GM12864 (cell line): ENCODE measurements around the gene OPHN1.

Experiments used
- DNase-seq: peaks from one replicate; pipeline ENCODE4 v3.0.0-alpha.2; 2011; ENCODE audit warnings: low read depth
- H3K4me3 ChIP-seq: 2 replicates; pipeline ENCODE4 v1.5.1; 2011; ENCODE audit warnings: mild to moderate bottlenecking, low read depth, low read length, control low read depth
- TF ChIP-seq, protein P1 (sequence below): IDR thresholded peaks from 2 replicates; pipeline ENCODE4 v1.5.1; 2011; ENCODE audit warnings: low read depth, mild to moderate bottlenecking, moderate library complexity, low read length, control low read depth, inconsistent platforms; ENCODE audit errors: missing control alignments

OPHN1 gene

DNA sequence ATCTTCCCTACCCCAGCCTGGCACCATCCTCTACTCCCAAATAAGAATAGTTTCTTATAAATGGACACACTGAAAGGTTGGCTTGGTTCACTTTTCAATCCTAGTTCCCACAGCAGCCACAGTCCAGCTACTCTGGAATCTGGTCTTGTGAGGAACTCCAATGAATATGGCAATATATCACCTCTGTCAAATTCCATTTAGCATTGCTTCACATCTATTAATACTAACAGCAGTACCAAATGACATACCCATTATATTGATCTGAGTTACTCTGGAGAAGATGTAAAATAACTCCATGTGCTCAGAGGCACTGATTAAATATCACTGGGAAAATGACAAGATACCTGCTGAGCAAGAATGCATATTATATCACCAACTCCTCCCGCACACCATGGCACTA is 8.6 kb downstream of the OPHN1 start:
- no peak overlapping the region for H3K4me3 ChIP-seq
- TF ChIP-seq, protein P1, sequence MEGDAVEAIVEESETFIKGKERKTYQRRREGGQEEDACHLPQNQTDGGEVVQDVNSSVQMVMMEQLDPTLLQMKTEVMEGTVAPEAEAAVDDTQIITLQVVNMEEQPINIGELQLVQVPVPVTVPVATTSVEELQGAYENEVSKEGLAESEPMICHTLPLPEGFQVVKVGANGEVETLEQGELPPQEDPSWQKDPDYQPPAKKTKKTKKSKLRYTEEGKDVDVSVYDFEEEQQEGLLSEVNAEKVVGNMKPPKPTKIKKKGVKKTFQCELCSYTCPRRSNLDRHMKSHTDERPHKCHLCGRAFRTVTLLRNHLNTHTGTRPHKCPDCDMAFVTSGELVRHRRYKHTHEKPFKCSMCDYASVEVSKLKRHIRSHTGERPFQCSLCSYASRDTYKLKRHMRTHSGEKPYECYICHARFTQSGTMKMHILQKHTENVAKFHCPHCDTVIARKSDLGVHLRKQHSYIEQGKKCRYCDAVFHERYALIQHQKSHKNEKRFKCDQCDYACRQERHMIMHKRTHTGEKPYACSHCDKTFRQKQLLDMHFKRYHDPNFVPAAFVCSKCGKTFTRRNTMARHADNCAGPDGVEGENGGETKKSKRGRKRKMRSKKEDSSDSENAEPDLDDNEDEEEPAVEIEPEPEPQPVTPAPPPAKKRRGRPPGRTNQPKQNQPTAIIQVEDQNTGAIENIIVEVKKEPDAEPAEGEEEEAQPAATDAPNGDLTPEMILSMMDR = no peak
- no peak for DNase-seq

DNA sequence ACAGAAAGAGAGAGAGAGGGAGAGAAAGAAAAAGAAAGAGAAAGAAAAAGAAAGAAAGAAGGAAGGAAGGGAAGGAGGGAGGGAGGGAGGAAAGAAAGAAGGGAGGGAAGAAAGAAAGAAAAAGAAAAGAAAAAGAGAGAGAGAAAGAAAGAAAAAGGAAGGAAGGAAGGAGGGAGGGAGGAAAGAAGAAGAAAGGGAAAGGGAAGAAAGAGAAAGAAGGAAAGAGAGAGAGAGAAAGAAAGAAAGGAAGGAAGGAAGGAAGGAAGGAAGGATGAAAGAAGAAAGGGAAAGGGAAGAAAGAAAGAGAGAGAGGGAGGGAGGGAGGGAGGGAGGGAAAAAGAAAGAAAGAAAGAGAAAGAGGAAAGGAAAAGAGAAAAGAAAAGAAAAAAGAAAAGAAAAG is 10.8 kb downstream of the OPHN1 start:
- no peak overlapping the region for H3K4me3 ChIP-seq
- DNase-seq = no peak
- TF ChIP-seq, protein P1 = no peak

DNA sequence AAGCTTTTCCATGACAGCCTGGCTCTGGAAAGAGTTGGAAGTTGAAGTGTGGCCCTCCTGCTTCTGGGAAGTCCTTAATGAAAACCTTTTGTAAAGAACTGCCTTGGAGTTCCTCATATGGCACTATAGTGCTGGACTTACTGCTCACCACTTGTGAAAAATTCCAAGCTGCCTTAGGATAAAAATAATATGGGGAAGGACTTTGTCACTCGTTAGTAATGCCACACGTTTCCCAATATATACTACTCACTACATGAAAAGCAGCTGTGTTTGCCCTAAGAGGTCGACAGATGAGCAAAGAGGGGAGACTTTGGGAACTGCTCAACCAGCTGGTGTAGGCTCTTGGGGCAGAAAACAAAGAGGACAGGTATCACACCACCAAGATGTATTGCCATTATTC is 11.7 kb downstream of the OPHN1 start:
- TF ChIP-seq, protein P1 = no peak
- DNase-seq = no peak
- no peak overlapping the region for H3K4me3 ChIP-seq

DNA sequence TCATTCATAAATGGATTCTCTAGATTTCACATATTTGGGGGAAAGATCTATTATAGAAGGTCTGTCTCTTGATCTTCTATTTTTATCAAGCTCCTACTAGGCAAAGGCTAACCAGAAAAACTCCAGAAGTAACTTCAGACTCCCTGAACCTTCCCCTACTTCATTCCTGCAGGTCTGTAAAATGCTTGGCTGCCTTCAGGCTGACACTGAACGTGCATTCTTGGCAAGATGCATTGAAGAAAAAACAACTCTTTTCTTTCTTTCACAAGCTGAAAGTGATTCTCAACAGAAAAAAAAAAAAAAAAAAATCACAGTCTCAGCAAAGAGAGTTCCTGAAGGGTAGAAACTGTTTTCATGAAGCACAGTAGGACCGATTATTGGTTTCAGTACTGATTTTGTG is 12.7 kb downstream of the OPHN1 start:
- TF ChIP-seq, protein P1 = no peak
- DNase-seq = no peak
- no peak overlapping the region for H3K4me3 ChIP-seq

DNA sequence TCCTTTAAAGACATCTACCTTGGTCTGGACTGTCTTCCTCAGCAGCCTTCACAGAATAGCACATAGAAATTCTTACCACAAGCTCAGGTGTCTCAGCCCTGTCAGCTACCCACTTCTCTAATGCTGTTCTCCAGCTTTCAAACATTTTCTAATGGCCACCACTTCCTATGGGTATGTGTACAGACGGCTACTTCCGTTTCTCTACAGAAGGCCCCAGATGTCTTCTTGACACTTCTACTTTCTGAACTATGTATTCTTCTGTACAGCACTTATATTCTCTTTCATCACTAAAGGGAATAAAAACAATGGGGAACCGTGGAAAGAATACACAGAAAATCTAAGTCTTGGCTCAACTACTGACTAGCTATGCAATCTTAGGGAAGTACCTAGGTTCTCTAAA is 13.3 kb downstream of the OPHN1 start:
- H3K4me3 ChIP-seq = no peak overlapping the region
- no peak for DNase-seq
- TF ChIP-seq, protein P1 = no peak

DNA sequence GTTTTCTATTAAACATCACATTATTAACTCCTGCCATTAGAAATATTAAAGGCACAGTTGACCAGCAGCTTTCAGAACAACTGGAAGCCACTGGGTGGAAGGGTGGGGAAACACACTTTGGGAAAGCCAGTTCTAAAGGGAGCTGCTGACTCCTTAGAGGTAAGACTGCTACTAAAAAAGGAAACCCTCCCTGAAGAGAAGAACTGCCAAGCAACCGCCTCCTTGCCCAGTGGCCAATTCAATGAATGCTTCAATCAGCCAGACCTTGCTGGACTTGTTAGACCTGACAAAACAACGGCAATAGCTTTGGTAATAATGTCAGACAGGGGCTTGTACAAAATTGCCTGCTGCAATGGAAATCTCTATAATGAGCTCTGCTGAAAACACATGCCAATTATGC is 15.6 kb downstream of the OPHN1 start:
- TF ChIP-seq, protein P1 = no peak
- H3K4me3 ChIP-seq = no peak overlapping the region
- no peak for DNase-seq

DNA sequence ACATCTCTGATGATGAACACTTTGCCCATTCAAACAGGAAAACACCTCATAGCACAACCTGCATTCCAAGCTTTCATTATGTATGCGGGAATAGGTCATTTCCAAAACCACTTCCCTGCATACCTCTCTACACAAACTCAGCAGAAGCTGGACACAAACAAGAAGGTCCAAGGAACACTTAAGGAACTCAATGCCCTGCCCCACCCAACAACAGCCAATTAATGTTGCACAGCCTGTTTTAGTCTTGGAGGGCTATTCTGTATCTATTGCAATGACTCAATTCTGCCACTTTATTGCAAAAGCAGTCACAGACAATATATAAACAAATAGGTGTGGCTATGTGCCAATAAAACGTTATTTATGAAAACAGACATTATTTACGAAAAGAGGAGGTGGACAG is 16.7 kb downstream of the OPHN1 start:
- TF ChIP-seq, protein P1 = no peak
- no peak for DNase-seq
- H3K4me3 ChIP-seq = no peak overlapping the region
